Astrocyte (in vitro differentiated cells and primary cell): Measurements from ENCODE around the gene SLC26A1. TPM values are rescaled to one million over a fixed set of nuclear protein-coding genes. Genes with fewer than 3 reads are reported as not detected.
A peak's percentile ranks its signal among the peaks of the same experiment; 100 is the strongest.

ENCODE experiments used
- DNase-seq: peaks from one replicate; pipeline ENCODE4 v3.0.0-alpha.2; 2010; ENCODE audit warnings: low read depth
- FAIRE-seq: peaks from 2 replicates; lab custom pipeline; 2011; peaks lifted over from hg19 to GRCh38; lab: Jason Lieb, UNC
- H2AFZ ChIP-seq: 2 replicates; pipeline ENCODE4 v1.6.0; 2012; ENCODE audit warnings: low read depth, low read length, inconsistent platforms
- H3K27ac ChIP-seq: 2 replicates; pipeline ENCODE4 v1.5.1; 2011; ENCODE audit warnings: low read depth, low read length, inconsistent platforms
- H3K27me3 ChIP-seq: 2 replicates; pipeline ENCODE4 v1.6.0; 2011; ENCODE audit warnings: low read length, inconsistent platforms; ENCODE audit not compliant: insufficient read depth
- H3K36me3 ChIP-seq: 2 replicates; pipeline ENCODE4 v1.5.1; 2011; ENCODE audit warnings: low read length, inconsistent platforms; ENCODE audit not compliant: insufficient read depth
- H3K4me1 ChIP-seq: 2 replicates; pipeline ENCODE4 v1.5.1; 2011; ENCODE audit warnings: low read length, inconsistent platforms; ENCODE audit not compliant: insufficient read depth
- H3K4me2 ChIP-seq: 2 replicates; pipeline ENCODE4 v1.6.0; 2012; ENCODE audit warnings: low read length, inconsistent platforms
- H3K4me3 ChIP-seq: 2 replicates; pipeline ENCODE4 v1.5.1; 2011; ENCODE audit warnings: low read depth, mild to moderate bottlenecking, low read length, inconsistent platforms; ENCODE audit not compliant: insufficient read depth
- H3K79me2 ChIP-seq: 2 replicates; pipeline ENCODE4 v1.6.0; 2012; ENCODE audit warnings: mild to moderate bottlenecking, low read length, inconsistent platforms; ENCODE audit not compliant: insufficient read depth
- H3K9ac ChIP-seq: 2 replicates; pipeline ENCODE4 v1.6.0; 2012; ENCODE audit warnings: mild to moderate bottlenecking, low read length, inconsistent platforms
- H3K9me3 ChIP-seq: 2 replicates; pipeline ENCODE4 v1.5.1; 2012; ENCODE audit warnings: low read depth, mild to moderate bottlenecking, low read length, inconsistent platforms; ENCODE audit not compliant: insufficient read depth
- H4K20me1 ChIP-seq: 2 replicates; pipeline ENCODE4 v1.6.0; 2012; ENCODE audit warnings: low read length, inconsistent platforms; ENCODE audit not compliant: insufficient read depth
- H3K27ac Mint-ChIP-seq: one replicate; pipeline ENCODE4 v1.8.0; 2021; ENCODE audit warnings: mild to moderate bottlenecking, mixed read lengths; ENCODE audit not compliant: unreplicated experiment
- H3K27me3 Mint-ChIP-seq: one replicate; pipeline ENCODE4 v1.8.0; 2021; ENCODE audit warnings: low read depth, mixed read lengths; ENCODE audit not compliant: unreplicated experiment
- H3K36me3 Mint-ChIP-seq: one replicate; pipeline ENCODE4 v1.8.0; 2021; ENCODE audit warnings: low read depth, mixed read lengths; ENCODE audit not compliant: unreplicated experiment
- H3K4me1 Mint-ChIP-seq: one replicate; pipeline ENCODE4 v1.8.0; 2021; ENCODE audit warnings: low read depth, mixed read lengths; ENCODE audit not compliant: unreplicated experiment
- H3K4me3 Mint-ChIP-seq: one replicate; pipeline ENCODE4 v1.8.0; 2021; ENCODE audit warnings: mild to moderate bottlenecking, moderate library complexity, mixed read lengths; ENCODE audit not compliant: unreplicated experiment
- H3K9me3 Mint-ChIP-seq: one replicate; pipeline ENCODE4 v1.8.0; 2021; ENCODE audit warnings: mild to moderate bottlenecking, mixed read lengths; ENCODE audit not compliant: unreplicated experiment
- EZH2 ChIP-seq: IDR thresholded peaks from 2 replicates; pipeline ENCODE4 v1.6.1; 2012; ENCODE audit warnings: mild to moderate bottlenecking, low read length, inconsistent platforms; ENCODE audit not compliant: insufficient read depth
- total RNA-seq: library from RNA; stranded (reverse); gene quantifications from 2 replicates; pipeline ENCODE4 v1.2.1, GENCODE V29; 2021
- TF ChIP-seq, protein P1 (sequence below): IDR thresholded peaks from 2 replicates; pipeline ENCODE4 v1.5.1; 2011; ENCODE audit warnings: low read depth, mild to moderate bottlenecking, inconsistent platforms, low read length, moderate library complexity; ENCODE audit not compliant: insufficient read depth

The SLC26A1 gene
- total RNA-seq, 1 donor from 2014 or later, result 0.34 TPM

DNA sequence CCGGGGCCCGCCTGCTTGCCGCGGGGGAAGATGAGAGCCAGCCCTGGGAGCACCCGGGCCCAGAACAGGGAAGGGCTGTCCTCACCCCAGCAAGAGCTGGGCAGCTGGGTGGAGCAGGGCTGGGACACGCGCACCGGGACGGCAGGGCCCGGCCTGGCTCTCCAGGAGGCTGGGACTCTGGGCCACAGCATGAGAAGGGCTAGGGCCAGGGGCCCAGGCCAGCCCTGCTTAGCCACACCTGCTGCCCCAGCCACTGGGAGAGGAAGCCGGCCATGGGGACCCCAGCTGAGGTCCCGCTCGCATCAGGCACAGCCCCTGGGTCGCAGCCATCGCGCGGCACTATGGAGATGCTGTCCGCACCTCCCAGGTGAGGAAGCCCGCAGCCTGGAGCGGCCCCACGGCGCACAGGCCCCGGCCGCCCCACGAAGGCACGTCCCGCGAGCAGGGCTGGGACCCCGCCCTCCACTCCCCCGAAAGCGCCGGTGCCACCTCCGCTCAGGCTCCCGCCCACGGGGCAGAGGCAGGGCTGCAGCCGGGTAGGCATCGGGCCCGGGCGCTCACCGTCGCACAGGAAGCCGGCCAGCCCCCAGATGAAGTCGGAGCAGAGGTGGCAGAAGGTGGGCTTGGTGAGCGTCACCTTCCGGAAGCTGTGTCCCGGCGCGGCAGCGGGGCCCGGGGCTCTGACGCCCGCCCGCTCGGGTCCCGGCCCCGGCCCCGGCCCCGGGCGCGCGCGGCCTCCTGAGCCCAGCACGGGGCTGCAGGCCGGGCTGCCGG lies 20.4 kb downstream of the SLC26A1 start:
- Histone ChIP-seq H3K9me3 (no peaks in the 10 kb centered on the region), H3K27me3 (no peaks in the 10 kb centered on the region), H3K4me1 (peaks cover 10% of the 10 kb centered on the region), H3K9ac (peak overlapping the region; percentile 76), H3K79me2 (peaks cover 7% of the 10 kb centered on the region), H2AFZ (peak overlapping the region; percentile 73), H4K20me1 (peaks cover 36% of the 10 kb centered on the region), H3K4me3 (peak overlapping the region; percentile 68), H3K27ac (no peak overlapping the region), H3K4me2 (peak overlapping the region; percentile 94), H3K36me3 (no peaks in the 10 kb centered on the region)
- Mint-ChIP-seq H3K4me1 (no peaks in the 10 kb centered on the region), H3K27ac (no peak overlapping the region), H3K27me3 (no peaks in the 10 kb centered on the region), H3K9me3 (no peaks in the 10 kb centered on the region), H3K36me3 (peaks cover 5% of the 10 kb centered on the region), H3K4me3 (peak overlapping the region; percentile 69)
- DNase-seq (no peak), FAIRE-seq (no peak)
- no peak for TF ChIP-seq EZH2
- TF ChIP-seq, protein P1, sequence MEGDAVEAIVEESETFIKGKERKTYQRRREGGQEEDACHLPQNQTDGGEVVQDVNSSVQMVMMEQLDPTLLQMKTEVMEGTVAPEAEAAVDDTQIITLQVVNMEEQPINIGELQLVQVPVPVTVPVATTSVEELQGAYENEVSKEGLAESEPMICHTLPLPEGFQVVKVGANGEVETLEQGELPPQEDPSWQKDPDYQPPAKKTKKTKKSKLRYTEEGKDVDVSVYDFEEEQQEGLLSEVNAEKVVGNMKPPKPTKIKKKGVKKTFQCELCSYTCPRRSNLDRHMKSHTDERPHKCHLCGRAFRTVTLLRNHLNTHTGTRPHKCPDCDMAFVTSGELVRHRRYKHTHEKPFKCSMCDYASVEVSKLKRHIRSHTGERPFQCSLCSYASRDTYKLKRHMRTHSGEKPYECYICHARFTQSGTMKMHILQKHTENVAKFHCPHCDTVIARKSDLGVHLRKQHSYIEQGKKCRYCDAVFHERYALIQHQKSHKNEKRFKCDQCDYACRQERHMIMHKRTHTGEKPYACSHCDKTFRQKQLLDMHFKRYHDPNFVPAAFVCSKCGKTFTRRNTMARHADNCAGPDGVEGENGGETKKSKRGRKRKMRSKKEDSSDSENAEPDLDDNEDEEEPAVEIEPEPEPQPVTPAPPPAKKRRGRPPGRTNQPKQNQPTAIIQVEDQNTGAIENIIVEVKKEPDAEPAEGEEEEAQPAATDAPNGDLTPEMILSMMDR, result no peak

DNA sequence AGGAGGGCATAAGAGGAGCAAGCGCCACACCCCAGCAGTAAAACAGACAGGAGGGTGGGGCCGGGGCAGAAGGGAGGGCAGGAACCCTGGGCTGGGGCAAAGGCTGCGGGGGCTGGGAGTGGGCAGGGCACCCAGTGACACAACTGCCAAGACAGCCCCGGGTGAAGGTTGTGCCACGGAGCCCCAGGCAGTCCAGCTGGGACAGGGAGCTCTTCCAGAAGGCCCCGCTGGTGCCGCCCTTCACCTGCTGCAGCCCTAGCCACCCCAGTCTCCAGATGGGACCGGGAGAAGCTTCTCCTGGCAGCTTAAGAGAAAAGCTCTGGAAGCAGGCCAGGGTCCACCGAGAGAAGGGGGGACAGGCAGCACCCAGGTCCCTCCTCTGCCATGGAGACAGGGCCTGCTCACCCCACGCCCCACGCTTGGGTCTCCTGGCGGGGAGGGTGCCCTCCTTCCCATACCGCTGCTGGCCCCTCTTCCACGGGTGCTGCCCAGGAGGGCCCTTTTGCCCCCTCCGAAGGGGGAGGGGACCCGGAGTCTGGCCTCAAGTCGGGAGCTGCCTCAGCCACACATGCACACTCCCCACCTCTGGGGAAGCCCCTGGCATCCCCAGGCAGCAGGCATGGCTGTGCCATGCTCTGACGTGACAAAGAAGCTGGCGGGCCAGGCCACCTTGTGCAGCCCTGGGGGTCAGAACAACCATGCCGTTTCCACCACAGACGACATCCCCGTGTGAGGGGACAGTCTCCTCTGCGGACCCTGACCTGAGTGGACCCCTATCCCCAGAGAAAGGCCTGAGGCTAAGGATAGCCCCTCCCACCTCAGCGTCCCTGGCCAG lies 21.3 kb downstream of the SLC26A1 start:
- Mint-ChIP-seq H3K27me3 (no peaks in the 10 kb centered on the region), H3K9me3 (no peaks in the 10 kb centered on the region), H3K27ac (no peak overlapping the region), H3K36me3 (peaks cover 5% of the 10 kb centered on the region), H3K4me3 (peak overlapping the region; percentile 69), H3K4me1 (no peaks in the 10 kb centered on the region)
- peak overlapping the region; percentile 94 for H3K4me2 ChIP-seq
- peaks cover 7% of the 10 kb centered on the region for H3K79me2 ChIP-seq
- no peaks in the 10 kb centered on the region for H3K9me3 ChIP-seq
- H2AFZ ChIP-seq, result no peak overlapping the region
- no peak overlapping the region for H3K27ac ChIP-seq
- peak overlapping the region; percentile 68 for H3K4me3 ChIP-seq
- H3K9ac ChIP-seq, result peak overlapping the region; percentile 76
- H3K4me1 ChIP-seq, result peaks cover 10% of the 10 kb centered on the region
- no peaks in the 10 kb centered on the region for H3K36me3 ChIP-seq
- peaks cover 36% of the 10 kb centered on the region for H4K20me1 ChIP-seq
- DNase-seq (no peak), FAIRE-seq (no peak)
- TF ChIP-seq, protein P1, result no peak
- no peak for TF ChIP-seq EZH2
- H3K27me3 ChIP-seq, result no peaks in the 10 kb centered on the region
